PC-9 (cell line): ENCODE measurements around the gene HOXD10.

Experiments
- CTCF ChIP-seq: fragments of 200-600 bp; sonication (generic); conservative IDR thresholded peaks from 2 replicates; pipeline ENCODE4 v1.6.1; 2017; ENCODE audit warnings: mixed run types, antibody characterized with exemption, mild to moderate bottlenecking, moderate library complexity
- EZH2 ChIP-seq: fragments of 200-600 bp; sonication (generic); IDR thresholded peaks from 2 replicates; pipeline ENCODE4 v1.8.0; 2017; ENCODE audit warnings: antibody characterized with exemption, low read depth

GRCh38 chr2:176092270-176093144, 24.1 kb upstream of the HOXD10 start, which contains the start of gene HOXD13:
- TF ChIP-seq CTCF (no peak), EZH2 (no peak)
